Daoy (cell line): ENCODE measurements around the gene NECTIN4. TPM values are rescaled to one million over a fixed set of nuclear protein-coding genes. Genes with fewer than 3 reads are reported as not detected.
"Not testable (repeated sequence)": the region's sequence is repeated elsewhere in the genome, so short reads cannot be mapped to it uniquely, and the experiment has no call there.

ENCODE experiments used
- DNase-seq: peaks from one replicate; pipeline ENCODE4 v3.0.0-alpha.2; 2015; ENCODE audit warnings: low read depth
- total RNA-seq: library from RNA; depleted of rRNA; stranded (reverse); fragments of >200 nt; shearing (Covaris generic); gene quantifications from 2 replicates; pipeline ENCODE4 v1.2.3, GENCODE V29; 2014

Gene NECTIN4
- total RNA-seq, 1 experiment from 2014 or later = 0.29 TPM

DNA sequence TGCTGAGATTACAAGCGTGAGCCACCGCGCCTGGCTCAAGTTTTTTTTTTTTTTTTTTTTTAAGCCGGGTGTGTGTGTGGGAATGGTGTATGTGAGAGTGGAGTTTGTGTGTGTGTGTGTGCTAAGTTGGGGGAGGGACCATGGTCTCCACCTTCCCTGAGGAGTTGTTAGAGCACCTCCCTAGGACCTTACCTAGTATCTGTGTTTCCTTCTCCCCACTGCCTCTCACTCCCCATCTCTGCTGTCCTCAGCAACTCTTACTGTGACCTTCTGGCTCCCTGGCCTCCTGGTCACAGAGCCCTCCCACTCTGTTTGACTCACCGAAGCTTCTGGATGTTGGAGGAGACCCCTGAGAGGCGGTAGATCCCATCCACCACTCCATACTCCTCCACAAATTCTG is 30.1 kb downstream of the NECTIN4 start:
- DNase-seq = no peak

DNA sequence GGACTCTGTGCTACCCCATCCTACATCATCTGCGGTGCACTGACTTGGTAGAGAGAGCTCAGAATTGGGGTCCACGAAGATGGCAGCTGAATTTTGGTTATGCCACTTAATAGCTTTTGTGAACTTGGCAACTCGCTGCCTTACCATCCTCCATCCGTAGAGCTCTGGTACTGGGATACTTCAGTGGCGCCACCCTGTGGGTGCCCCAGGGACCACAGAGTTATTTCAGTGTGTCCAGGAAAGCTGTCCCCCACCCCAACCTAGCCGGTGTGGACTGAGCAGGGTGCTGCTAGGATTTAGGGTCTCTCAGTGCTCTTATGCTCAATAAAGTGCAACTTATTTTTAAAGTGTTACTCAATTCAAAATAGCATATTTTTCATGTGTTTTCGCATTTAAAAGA is 34.6 kb downstream of the NECTIN4 start:
- DNase-seq = no peak

DNA sequence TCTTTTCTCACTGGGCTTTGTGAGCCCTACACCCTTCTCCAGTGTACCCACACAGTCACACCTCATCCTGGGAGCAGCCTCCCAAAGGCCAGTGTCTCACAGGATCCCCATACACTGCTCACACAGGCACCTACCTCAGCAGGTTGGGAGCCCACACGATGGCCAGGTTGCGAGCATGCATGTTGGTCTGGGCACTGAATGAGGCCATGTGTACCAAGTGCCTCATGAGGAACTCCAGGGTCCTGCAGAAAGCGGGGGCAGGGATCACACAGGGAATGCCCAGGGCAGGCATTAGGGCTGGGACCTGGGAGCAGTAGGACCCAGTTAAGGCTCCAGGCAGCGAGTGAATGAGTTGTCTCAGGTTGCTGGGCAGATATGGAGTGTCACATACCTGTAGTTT is 35.1 kb downstream of the NECTIN4 start:
- no peak for DNase-seq

DNA sequence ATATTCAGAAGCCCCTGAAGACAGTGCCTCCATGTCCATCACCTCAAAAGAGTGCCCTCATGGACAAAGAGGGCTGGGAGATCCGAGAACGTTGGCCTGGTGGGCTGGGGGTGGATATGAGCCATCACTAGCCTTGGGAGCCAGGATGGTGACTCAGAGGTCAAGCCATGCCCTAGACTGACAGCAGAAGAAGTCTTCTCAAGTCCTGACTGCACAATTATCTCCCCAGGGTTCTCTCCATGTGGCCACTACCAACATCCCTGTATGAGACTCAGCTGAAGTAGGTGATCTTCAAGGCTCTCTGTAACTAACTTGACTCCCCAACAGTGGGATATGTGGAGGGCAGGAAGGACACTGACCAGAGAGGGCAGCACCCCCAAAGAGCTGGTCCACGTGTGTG is 36.5 kb downstream of the NECTIN4 start:
- DNase-seq = no peak

DNA sequence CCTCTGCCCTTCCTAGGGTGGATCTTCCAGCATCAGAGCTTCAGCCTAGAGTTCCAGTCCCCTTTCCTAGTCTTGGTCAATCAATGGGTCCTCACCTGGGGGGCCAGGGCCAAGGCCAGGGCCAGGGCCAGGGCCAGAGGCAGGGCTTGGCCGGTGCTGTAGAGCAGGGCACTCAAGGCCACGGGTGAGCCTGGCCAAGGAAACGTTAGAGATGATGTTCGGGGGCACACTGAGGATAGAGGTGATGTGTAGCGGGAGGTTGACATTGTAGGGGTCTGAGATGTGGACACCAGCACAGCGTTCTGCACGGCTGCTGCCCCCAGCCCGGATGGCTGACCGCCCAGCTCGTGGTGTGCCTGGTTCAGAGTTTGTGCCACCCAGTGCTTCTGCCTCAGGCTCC is 38.1 kb downstream of the NECTIN4 start:
- DNase-seq = no peak

DNA sequence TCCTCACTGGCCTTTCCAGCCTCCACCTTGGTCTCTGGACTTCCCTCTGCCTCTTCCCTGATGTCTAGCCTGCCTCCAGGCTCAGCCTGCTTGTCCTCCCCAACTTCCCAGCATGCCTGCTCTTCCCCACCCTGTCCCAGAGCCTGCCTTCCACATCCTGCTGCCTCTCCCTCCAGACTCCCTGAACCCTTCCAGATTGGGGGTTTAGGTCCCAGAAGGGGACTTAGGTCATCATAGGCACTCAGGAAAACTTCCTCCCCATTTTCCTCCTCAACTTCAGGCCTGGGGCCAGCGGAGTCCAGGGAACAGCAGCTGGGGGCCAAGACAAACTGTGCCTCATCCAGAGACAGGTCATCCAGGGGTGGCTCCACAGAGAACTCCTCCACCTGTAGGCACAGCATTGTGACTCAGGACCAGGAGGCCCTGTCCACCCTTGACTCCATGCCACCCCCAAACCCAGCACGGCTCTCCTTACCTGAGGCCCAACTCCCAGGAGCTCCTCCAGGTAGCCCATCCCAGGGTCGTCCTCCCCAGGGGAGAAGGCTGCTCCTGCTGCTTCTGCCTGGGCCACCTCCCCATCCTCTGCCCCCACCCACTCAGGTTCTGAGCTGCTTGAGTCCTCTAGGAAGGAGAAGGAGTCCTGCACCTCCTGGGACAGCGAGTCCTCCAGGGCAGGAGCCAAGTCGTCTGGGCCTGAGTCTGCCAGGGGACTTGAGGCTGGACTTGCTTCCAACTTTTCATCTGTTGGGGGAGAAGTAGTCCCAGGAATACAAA is 40.2 kb downstream of the NECTIN4 start:
- DNase-seq = no peak

DNA sequence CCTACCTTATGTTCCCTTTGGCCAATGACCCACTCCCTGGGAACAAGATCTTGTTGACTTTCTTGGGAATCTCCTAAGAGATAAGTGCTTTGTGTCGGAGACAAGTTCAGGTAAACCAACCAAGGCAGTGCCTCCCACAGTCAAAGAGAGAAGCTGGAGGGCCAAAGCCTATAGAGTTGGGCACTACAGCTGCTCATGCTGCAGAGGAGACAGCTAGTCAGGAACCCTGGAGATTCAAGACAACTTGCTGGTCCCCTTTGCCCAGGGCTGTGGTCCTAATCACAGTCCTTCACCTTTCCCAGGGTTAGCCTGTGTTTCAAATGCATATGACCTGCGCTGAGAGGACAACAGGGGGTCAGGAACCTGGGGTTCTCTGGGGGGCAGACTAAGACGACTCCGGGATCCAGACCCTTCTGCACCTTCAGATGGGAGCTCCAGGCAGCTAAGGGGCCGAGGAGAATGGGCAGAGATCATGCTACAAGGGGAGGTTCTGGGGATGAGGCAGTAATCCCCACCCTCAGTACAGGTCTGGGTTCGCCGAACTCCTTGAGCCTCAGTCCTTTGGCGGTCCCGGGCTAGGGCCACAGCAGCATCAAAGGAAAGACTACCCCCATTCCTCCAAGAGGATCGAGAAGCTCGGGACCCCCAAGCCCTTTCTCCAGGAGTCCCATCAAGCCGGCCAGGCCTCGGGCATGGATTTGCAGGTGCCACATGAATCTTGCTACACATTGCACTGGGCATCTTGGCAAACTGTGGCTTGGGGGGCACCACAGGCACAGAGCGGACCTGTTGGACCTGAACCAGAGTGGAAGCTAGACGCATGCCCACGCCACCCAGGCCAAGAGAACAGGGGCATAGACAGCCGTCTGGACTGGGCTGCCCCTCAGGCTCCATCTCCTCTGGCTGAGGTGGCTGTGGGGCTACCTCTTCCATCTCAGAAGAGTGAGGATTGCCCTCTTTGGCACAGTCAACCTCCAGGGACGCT is 41.6 kb downstream of the NECTIN4 start:
- no peak for DNase-seq

DNA sequence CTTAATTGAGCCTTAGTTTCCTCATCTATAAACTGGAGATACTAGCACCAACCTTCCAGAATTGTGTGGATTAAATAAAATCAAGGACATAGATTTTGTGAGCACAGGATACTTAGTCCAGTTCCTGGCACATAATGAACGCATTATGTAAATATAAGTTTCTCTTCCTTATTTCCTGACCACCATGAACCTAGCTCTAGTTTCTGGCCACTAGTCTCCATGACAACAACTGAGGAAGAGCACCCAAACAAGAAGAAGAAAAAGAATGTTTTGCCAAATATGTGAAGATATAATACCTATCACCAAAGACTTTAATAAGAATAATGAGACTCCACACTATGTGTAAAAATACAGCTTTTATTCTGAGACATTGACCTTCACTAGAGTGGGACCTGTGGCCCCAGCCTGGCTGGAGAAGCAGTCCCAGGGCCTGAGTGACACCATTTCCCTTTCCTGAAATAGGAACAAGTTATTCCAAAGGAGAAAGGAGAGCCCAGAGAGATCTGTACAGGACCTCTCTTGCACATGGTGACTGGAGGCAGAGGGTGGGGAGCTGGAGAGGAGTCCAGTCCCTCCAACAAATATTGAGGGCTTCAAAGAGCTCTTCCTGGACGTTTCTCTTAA is 42.6 kb downstream of the NECTIN4 start:
- DNase-seq = no peak

DNA sequence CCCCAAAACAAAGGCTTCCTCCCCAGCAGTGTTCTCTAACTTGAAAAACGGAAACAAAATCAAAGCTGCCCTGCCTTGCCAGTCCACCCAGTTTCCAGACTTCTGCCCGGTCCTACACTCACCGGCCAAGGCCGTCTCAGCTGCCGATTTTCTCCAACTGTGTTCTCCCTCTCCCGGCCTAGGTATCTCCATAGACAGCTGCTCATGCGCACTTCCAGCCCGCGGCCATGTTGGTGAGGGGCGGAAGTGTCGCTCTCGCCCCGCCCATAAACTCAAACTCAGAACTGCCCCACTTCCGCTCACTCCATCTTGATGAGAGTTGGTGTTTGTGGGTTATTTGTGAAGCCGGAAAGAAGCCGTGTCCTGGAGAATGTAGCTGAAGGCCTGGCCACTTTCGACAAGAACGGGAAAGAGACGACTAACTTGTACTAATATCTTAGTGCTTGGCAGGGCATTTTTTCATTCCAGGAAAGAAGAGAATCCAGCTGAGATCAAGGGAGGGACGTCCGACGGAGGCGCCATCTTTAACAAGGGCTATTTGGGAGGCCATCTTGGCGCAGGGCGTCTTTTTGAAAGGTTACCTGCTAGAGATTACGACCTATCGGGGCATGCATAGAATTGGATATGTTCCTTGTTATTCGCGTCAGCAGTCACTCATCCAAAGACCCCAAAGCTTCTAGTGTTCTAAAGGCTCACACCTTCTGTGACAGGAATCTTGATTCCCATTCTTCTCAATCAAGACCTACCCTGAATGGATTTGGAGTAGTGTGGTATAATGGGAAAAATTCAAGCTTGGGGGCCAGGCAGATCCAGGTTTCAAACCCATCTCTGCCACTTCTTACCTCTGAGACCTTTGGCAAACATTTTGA is 43.4 kb downstream of the NECTIN4 start, which contains the start of gene USF1:
Gene USF1 (minus strand): TSS at position 242 of the 869 bp plus-strand sequence. CDS start 2,702 bp downstream, outside the sequence.
- DNase-seq = peak; percentile 97

DNA sequence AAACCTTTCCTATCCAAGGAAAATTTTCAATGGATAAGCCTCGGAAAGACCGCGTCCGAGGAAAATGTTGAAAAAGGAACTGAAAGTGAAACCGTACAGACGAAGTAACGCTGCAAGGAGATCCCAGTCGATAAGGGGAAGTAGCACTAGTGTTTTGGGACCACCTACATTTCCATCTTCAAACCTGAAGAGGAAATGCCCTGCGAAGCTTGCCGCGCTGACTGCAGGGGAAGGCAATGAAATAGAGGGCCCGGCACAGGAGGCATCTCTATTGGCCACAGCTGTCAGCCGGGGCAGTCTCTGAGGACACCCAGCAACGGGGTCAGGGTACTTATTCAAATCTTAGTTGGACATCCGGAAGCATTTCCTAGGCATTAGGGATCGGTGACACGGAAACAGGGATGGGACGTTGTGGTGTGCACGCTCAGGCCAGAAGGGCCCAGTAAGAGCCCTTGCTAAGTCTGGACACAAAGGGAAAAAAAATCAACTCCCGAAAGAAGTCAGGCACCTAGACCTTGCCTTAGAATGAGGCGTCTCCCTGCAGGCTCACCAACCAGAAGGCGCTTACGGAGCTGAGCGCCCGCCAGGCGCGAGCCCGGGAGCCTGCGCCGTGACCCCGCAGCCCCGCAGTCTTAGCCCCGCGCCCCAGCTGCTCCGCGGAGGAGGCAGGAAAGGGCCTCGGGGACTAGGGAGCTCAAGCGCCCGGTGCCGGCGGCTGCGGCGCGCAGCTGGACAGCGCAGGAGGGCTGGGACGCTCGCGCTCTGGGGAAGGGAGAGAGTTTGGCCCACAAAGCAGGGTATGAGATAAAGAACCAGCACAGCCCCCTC is 44.2 kb downstream of the NECTIN4 start:
- DNase-seq = peak; percentile 72

DNA sequence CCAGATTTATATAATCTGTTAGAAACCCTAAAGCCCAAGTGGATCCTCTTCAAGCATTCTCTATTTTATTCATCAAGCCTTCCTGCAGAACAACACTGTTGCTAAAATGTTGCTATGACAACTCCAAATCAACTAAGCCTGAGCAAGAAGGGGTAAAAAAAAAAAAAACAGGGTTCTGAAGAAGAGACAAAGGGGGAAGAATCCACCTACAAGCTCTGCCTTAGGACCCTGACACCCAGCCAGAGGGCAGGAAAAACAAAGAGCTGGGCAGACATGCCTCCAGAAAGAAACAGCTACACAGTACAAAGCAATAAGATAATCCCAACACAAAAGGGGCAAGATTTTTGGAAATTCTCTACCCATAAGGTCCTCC is 44.8 kb downstream of the NECTIN4 start:
- no peak for DNase-seq

DNA sequence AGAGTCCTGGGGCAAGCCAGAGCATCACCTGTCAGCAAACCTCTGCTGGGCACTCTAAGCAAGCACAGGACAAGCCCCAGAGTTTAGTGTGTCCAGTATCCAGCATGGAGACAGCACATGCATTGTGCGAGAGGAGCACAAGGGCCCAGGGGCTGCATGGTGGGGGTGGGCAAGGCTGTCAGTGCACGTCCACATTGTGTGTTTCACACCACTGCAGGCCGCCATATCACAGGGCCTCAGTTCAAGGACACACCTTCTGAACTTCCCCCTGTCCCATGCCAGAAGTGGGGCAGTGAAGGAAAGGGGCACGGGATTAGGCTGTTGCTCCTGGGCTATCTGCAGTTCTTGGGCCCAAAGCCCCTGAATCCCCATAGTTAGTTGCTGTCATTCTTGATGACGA is 49.8 kb downstream of the NECTIN4 start:
- no peak for DNase-seq

DNA sequence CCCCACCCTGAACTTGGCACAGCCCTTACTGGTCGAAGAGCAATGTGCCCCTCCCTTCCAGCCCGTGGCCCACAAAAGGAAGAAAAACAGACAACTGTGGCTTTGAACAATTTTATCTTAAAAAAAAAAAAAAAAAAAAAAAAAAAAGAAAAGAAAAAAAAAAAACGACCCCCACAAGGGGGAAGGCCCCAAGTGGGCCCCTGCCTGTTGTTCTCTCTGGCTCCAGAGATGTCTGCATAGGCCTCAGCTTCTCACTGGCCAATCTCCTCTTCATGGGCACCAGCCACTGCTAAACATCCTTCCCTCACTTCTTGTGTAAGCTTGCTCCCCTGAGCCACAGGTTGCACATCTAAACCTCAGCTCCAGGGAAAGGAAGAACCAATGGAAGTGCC is 50.2 kb downstream of the NECTIN4 start:
- DNase-seq = no peak

DNA sequence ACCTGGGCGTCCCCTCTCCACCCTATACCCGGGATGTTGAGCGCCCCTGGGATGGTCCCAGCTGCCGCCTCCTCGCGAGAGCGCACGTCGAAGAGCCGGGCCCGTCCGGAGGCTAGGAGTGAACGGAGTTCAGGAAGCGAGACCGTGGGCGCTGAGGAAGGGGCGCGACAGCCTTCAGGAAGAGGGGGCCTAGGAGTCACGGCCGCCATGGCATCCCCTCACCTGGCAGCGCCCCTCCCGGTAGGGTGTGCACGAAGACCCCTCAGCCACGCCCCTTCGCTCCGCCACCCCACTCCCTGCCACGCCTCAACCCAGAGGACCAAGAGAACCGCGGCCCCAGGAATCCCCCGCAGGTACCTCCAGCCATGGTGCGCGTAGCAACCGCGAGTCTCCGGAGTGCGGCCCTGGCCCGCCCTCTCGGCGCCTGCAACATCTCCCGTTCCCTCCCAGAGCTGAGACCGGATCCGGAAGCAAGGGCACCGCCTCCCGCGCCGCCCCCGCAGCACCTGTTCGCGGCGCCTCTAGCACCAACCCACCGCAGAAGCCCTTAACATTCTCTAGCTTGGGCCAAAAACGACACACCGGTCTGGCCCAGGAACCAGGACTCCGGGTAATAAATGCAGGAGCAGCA is 50.7 kb downstream of the NECTIN4 start, which contains the start of gene TSTD1:
Gene TSTD1 (minus strand): TSS at position 442 of the 631 bp plus-strand sequence. CDS start 75 bp downstream, at position 367.
- no peak for DNase-seq

DNA sequence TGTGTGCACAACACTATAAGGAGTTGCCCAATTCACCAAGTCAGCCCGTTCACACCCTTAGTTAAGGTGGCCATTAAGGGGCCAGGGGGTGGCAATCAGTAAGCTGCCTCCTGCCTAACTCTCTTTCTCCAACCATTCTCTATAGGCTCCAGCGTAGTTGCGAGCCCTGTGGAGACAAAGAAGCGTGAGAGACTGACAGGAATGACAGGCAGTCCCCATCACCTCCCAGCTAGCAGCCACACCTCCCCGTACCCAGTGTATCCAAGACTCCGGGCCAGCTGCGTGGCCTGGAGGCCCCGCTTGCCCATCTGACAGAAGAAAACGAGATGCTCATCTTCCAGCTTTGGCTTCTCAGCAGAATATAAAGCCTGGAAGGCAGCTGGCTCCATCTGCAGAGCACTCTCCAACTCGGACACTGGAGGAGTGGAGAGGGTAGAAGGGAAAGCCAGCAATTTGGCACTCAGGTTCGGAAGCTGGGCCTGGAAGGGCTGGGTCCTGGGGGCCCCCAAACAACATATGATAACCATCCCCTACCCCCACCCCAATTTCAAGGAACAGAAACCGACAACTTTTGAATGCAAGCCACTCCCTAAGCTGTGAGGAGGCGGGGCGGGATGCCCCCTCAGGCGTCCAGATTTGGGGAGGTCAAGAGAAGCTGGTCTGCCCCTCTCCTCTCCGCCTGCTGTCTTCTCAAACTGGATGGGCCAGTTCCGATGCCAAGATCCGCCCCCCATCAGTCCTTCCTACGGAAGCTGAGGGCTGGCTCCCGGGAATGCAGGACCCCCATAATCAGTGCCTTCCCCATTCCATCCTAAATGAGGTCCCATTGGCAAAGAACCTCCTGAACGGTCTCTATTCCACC is 51.5 kb downstream of the NECTIN4 start:
- no peak for DNase-seq

DNA sequence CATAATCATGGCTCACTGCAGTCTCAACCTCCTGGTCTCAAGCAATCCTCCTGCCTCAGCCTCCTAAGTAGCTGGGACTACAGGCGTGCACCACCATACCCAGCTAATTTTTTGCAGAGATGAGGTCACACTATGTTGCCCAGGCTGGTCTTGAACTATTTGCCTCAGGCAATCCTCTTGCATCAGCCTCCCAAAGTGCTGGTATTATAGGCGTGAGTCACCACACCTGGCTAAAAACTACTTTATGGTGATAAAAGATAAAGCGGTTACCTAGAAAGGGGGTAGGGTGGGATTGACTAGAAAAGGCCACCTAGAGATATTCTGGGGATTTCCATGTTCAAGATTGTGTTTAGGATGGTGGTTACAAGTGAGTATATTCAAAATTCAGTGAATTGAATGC is 55.6 kb downstream of the NECTIN4 start:
- peak; percentile 36 for DNase-seq

DNA sequence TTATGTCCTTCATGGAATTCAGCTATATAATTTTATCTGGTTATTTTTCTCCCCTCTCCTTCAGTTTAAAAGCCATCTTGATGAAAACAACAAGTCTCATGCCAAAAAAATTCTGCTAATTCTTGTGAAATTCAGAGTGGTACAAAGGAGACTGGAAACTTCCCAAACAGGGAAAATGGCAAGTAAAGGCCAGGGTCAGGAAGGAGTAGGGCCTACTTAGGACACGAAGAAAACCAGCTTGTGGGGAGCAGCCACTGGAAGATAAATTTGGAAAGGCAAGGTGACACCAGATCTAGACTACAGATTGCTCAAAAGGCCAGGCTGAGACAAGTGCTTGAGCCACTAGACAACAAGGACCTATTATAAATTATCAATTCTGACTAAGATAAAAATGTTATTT is 56.9 kb downstream of the NECTIN4 start:
- DNase-seq = no peak

DNA sequence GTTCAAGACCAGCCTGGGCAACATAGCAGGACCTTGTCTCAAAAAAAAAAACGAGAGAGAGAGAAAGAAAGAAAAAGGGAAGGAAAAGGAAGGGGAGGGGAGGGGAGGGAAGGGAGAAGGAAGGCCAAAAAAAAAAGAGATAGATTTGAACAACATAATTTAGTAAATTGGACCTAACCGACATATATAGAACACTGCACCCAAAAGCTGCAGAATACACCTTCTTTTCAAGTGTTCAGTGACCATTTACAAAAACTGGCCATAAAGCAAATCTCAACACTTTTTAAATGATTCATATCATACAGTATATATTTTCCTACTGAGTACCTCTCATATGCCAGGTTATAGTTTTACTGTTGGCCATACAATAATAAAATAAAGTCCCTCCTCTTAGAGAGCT is 57.5 kb downstream of the NECTIN4 start:
- DNase-seq = no peak

DNA sequence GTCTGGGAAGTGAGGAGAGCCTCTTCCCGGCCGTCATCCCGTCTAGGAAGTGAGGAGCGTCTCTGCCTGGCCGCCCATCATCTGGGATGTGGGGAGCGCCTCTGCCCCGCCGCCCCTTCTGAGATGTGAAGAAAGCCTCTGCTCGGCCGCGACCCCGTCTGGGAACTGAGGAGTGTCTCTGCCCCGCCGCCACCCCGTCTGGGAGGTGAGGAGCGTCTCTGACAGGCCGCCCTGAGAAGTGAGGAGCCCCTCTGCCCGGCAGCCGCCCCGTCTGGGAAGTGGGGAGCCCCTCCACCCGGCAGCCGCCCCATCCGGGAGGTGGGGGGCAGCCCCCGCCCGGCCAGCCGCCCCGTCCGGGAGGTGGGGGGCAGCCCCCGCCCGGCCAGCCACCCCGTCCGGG is 59.9 kb downstream of the NECTIN4 start:
- DNase-seq = not testable (repeated sequence)
